DMS79 treated with DMSO at 0.1 percent for 48 hours (cell line): ENCODE data around the gene VPS9D1.
"Not testable (repeated sequence)": the region's sequence is repeated elsewhere in the genome, so short reads cannot be mapped to it uniquely, and the experiment has no call there.

ENCODE experiments used
- DNase-seq: peaks from one replicate; lab custom pipeline; 2025; lab: John Stamatoyannopoulos, UW

VPS9D1 gene

GRCh38 chr16:89693289-89693731 lies 27.4 kb downstream of the VPS9D1 start:
- DNase-seq, result no peak

- DNase-seq, result no peak
Measured at GRCh38 chr16:89691986-89692569, 28.6 kb downstream of the VPS9D1 start.

GRCh38 chr16:89691231-89691985 lies 29.3 kb downstream of the VPS9D1 start:
- DNase-seq, result no peak

DNA sequence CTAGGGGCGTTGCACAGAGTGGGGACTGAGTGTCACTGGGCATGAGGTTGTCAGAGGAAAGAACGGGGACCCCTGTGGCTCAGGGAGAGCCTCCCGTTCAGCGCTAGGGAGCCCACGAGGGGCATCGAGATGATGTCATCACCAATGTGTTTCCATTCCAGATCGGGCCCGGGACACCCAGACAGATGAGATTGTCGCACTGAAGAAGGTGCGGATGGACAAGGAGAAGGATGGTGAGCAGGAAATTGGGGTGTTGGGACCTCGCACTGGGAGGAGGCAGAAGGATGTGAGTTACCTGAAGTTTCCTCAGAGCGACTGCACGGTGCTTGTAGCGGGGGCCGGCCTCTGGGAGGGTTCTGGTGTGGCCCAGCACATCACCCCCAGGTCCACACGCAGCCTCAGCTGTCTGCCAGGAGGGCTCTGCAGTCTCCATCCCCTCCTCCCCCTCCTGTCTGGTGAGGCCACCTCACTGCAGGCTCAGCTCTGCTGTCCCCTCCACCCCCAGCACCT lies 30.3 kb downstream of the VPS9D1 start:
- DNase-seq, result no peak

GRCh38 chr16:89689621-89690020 lies 31.1 kb downstream of the VPS9D1 start:
- not testable (repeated sequence) for DNase-seq

GRCh38 chr16:89689142-89689541 lies 31.6 kb downstream of the VPS9D1 start:
- no peak for DNase-seq

DNA sequence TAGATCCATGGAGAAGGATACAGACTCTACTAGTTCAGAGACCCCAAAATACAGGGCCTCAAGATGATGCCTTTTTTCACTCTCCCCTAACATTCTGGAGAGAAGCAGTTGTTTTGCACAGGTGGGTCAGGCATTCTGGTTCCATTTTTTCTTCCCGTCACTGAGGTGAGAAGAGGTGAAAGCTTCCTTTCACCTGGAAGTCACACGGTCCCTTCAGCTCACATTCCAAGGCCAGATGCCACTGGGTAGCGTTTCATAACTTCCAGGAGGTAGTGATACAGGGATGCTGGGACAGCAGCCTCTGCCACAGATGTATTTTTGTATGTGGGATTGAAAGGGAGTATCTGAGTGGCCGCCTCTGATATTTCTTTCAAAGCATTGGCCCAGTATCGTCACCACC lies 32.3 kb downstream of the VPS9D1 start:
- no peak for DNase-seq

DNA sequence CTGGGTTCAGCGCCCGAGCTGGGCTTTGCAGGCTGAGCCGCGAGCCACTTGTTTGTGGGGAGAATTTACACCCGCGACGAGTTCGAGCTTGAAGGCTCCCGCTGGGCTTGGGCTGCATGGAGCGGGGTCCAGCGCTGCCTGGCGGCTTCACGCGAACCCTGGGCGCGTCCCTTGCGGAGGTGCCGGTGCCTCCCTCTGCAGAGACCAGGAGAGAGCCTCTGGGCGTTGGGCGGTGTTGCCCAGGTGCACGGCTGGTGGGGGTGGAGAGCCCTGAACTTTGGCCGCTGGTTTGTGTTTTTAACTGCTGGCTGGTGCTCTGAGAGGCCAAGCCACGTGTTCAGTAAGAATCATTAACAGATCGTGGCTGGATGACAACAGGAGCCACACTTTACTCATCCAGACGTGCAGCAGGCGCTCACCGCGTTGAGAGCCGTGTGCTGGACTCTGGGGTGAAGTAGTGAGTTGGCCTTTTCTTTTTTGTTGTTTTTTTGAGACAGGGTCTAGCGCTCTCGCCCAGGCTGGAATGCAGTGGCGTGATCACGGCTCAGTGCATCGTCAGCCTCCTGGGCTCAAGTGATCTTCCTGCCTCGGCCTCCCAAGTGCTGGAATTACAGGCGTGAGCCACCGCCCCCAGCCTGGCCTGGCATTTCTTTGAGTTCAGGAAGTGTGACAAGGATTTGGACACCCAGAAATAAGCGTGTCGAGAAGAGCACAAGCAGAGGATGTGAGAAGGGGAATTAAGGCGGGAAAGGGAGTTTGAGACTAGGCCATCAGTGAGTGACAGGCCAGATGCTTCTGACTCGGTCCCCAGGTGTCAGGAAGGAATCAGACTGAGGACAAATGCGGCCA lies 33.4 kb downstream of the VPS9D1 start:
- no peak for DNase-seq

DNA sequence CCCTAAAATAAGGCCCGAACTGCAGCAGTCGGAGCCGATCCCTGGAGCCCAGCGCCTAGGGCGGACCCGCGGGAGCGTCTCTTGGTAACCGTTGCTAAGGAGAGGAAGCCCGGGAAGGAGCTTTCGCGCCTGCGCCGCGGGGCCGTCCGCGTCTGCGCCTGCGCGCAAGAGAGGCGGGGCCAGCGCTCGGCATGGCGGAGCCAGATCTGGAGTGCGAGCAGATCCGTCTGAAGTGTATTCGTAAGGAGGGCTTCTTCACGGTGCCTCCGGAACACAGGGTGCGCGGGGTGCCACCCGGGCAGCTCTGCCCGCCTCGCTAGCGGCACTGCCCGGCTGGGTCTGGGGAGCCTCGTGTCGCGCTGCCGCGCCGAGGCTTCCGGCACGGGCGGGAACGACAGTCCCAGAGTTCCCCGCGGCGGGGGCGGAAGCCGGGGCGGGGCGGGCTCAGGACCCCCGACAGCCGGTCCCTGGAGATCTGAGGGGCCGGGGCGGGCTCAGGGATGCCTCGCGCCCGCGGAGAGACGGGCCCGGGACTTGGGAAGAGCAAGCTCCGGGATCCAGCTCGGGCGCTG lies 34.1 kb downstream of the VPS9D1 start, which contains the start of gene CDK10:
CDK10 (plus strand) TSS at position 170 of the 572 bp plus-strand sequence; CDS start at position 192, 22 bp downstream.
- DNase-seq, result peak; percentile 63

DNA sequence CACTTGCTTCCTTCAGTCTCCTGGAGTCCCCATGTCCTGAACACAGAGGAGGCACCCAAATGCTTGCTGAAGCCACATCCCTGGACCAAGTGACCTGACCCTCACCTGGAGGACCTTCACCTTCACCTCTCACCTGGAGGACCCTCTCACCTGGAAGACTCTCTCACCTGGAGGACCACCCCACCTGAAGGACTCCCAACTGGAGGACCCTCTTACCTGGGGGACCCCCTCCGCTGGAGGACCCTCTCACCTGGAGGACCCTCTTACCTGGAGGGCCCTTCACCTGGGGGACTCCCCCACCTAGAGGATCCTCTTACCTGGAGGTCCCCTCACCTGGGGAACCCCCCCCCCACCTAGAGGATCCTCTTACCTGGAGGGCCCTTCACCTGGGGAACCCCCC lies 34.8 kb downstream of the VPS9D1 start:
- DNase-seq, result no peak

GRCh38 chr16:89678258-89678657 lies 42.4 kb downstream of the VPS9D1 start:
- no peak for DNase-seq

GRCh38 chr16:89672177-89672941 lies 48.3 kb downstream of the VPS9D1 start:
- no peak for DNase-seq

- DNase-seq, result not testable (repeated sequence)
Measured at GRCh38 chr16:89671565-89671964, 49.1 kb downstream of the VPS9D1 start.

- no peak for DNase-seq
Measured at GRCh38 chr16:89670496-89671431, 49.9 kb downstream of the VPS9D1 start.

- no peak for DNase-seq
Measured at GRCh38 chr16:89669755-89670154, 50.9 kb downstream of the VPS9D1 start.

DNA sequence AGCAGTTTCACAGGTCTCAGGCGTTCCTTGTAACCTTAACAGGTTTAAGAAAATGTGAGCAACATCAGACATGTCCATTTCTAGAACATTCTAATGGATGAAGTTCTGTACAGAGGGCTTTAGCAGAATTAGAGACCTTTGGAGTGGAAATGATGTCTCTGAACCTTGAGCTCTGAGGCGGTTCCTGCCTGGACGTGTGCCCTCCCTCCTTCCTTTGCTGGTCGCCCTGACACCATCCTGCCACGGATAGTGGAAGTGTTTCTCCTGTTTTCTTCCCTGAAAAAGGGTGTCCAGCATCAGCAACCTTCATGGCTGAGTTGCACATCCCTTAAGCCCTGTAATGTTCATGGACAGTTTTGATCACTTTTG lies 51.9 kb downstream of the VPS9D1 start:
- DNase-seq, result no peak

- no peak for DNase-seq
Measured at GRCh38 chr16:89667633-89668032, 53.1 kb downstream of the VPS9D1 start.

GRCh38 chr16:89667000-89667399 lies 53.7 kb downstream of the VPS9D1 start:
- DNase-seq, result not testable (repeated sequence)

GRCh38 chr16:89664238-89664637 lies 56.5 kb downstream of the VPS9D1 start:
- not testable (repeated sequence) for DNase-seq

DNA sequence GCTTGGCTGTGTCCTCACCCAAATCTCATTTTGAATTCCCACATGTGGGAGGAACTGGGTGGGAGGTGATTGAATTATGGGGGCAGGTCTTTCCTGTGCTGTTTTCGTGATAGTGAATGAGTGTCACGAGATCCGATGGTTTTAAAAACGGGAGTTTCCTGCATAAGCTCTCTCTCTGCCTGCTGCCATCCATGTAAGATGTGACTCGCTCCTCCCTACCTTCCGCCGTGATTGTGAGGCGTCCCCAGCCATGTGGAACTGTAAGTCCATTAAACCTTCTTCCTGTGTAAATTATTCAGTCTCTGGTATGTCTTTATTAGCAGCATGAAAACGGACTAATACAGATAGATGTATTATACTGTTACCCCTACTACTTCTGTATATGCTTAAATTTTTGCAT lies 59.5 kb downstream of the VPS9D1 start:
- DNase-seq, result no peak
